ENCODE measurements around the gene LRRC3.
A peak's percentile ranks its signal among the peaks of the same experiment; 100 is the strongest.

Gene LRRC3

DNA sequence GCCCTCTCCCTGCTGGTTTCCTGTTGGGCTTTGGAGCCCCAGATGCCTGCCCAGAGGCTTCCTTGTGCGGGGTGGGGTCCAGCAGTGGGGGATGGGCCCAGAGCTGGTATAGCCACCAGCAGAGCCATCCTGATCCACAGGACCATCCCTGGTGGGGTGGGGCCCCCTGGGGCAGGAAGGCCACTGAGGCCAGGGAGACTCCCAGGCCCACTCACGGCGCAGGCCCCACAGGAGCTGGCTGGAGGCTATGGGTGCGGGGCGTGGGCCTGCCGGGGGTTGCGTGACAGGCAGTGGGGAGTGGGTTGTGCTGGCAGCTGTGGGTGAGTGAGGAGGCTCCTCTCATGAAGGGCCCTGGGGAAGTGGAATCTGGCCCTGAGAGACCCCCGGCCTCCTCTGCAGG, 5.7 kb downstream of the LRRC3 start:
- TF ChIP-seq, protein P1, sequence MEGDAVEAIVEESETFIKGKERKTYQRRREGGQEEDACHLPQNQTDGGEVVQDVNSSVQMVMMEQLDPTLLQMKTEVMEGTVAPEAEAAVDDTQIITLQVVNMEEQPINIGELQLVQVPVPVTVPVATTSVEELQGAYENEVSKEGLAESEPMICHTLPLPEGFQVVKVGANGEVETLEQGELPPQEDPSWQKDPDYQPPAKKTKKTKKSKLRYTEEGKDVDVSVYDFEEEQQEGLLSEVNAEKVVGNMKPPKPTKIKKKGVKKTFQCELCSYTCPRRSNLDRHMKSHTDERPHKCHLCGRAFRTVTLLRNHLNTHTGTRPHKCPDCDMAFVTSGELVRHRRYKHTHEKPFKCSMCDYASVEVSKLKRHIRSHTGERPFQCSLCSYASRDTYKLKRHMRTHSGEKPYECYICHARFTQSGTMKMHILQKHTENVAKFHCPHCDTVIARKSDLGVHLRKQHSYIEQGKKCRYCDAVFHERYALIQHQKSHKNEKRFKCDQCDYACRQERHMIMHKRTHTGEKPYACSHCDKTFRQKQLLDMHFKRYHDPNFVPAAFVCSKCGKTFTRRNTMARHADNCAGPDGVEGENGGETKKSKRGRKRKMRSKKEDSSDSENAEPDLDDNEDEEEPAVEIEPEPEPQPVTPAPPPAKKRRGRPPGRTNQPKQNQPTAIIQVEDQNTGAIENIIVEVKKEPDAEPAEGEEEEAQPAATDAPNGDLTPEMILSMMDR (IDR thresholded peaks at IDR 0.05; ENCODE audit: control insufficient read depth, extremely low read depth, insufficient read depth): no peak
- no peak overlapping the region for H3K4me3 ChIP-seq (ENCODE audit: low read depth, low read length)
- no peak for DNase-seq (ENCODE audit: low read depth)

DNA sequence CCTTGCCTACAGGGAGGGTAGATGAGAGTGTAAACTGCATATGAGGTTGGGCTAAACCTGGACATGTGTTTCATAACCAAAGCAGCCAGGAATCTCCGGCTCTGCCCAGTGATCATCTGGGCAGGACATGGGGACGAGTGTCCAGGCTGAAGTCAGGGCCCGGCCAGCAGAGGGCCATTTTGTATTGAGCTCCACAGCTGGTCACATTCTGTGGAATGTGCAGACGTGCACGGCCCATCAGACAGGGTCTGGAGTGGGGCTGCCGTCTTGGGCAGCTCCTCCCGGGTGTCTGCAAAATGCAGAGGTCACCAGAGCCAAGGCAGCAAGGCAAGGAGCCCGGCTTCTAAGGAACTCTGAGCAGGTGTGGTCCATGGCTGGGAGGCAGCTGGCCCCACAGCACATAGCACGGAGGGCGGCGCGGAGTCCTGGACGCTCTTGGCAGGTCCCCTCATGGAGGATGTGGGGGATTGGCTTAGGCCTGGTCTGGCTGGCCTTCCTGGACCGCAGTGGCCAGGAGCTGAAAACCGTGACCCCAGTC, 6.2 kb downstream of the LRRC3 start:
- TF ChIP-seq, protein P1 (IDR thresholded peaks at IDR 0.05; ENCODE audit: control insufficient read depth, extremely low read depth, insufficient read depth): peak; percentile 24; the same call in 1 of the 2 replicates
- no peak for DNase-seq (ENCODE audit: low read depth)
- no peak overlapping the region for H3K4me3 ChIP-seq (ENCODE audit: low read depth, low read length)

DNA sequence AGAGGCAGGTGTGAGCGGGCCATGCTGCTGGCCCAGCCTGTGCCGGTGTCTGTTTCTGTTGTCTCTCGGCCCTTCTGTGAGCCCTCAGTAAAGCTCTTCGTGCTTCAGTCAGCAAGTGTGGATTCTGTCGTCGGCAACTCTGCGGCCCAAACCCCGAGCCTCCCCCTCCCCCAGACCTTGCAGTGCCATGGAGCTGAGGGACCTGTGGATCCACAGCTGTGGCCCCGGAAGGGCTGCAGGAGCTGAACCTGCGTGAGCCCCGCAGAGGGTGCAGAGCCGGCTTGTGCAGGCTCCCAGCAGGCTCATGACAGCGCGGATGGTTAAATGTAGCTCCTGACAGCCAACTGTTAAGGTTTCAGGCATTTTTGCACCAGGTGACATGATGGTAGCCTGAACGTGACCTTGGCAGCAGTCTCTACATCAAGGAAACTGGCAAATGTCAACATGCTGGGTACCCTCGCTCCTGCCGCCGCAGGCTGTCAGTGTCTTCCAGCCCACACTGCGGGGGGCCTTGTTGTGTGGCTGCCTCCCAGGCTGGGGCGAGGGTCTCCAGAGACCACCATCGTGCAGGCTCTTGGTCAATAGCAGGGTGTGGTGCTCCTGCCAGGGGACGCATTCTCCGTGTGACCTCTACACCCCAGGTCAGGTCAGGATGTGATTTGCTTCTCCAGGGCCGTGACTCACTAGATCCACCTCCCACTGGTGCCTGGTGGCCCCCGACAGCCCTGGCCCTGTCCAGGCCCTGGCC, 7.0 kb downstream of the LRRC3 start:
- H3K4me3 ChIP-seq (ENCODE audit: low read depth, low read length): no peak overlapping the region
- no peak for DNase-seq (ENCODE audit: low read depth)
- TF ChIP-seq, protein P1 (IDR thresholded peaks at IDR 0.05; ENCODE audit: control insufficient read depth, extremely low read depth, insufficient read depth): no peak

DNA sequence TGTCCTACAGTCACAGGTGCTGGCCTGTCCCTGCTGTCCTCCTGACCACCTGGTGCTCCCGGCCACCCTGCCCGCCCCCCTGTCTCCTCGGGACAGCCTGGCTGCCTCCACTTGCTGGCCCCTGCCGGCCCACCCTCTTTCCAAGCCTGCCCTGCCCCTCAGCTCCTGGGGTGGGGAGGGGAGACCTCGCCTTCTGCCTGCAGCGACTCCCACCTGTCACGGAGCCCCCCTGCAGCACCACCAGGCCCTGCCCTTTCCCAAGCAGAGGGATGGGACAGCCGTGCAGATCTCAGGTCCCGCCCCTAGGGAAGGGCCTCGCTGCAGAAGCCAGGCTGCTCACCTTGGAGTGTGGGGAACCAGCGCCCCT, 7.5 kb downstream of the LRRC3 start:
- DNase-seq (ENCODE audit: low read depth): no peak
- TF ChIP-seq, protein P1 (IDR thresholded peaks at IDR 0.05; ENCODE audit: control insufficient read depth, extremely low read depth, insufficient read depth): no peak
- H3K4me3 ChIP-seq (ENCODE audit: low read depth, low read length): no peak overlapping the region

DNA sequence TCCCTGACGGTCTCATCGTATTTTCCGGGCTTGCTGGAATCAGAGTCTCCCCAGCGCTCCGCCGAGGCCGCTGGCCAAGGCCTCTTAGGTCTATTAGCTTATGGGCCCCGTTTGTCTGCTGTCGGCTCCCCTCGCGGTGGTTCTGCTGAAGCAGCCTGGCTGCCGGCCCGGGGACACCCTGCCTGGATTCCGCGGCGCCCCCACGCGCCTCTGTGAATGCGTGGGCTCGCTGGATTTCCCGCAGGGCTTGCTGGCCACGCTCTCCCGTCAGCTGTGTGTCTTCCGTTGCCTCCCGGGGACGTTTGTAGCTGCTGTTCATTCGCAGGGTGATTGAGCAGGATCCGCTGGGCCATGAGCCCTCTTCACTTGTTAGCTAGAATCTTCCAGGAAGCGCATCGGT, 8.4 kb downstream of the LRRC3 start:
- DNase-seq (ENCODE audit: low read depth): no peak
- H3K4me3 ChIP-seq (ENCODE audit: low read depth, low read length): no peak overlapping the region
- TF ChIP-seq, protein P1 (IDR thresholded peaks at IDR 0.05; ENCODE audit: control insufficient read depth, extremely low read depth, insufficient read depth): no peak

DNA sequence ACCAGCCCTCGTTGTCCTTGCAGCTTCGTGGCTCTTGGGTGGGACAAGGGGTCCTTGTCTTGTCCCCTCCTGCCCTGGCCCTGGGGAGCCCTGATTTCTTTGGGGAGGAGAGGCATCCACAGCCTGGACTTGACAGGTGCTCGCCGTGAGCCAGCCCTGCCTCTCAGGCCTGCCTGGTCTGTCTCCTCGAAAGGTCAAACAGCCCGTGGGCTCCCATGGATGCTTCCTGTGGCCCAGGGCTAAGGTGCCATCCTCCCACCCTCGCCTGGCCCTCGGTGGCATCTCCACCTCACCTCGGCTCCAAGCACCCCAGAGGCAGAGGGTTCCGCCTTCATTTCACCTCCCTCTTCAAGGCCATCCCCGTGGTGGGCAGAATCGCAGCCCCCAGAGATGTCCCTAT, 9.0 kb downstream of the LRRC3 start:
- DNase-seq (ENCODE audit: low read depth): no peak
- H3K4me3 ChIP-seq (ENCODE audit: low read depth, low read length): no peak overlapping the region
- TF ChIP-seq, protein P1 (IDR thresholded peaks at IDR 0.05; ENCODE audit: control insufficient read depth, extremely low read depth, insufficient read depth): no peak
